Ramos (cell line): ENCODE results near the gene GYPC.

ENCODE experiments used
- in situ Hi-C: fragments of 300-500 bp; cut with MboI; formaldehyde crosslinking; loops from one replicate; pipeline ENCODE4 v1.14.3; 2022; ENCODE audit warnings: low sequenced_read_pairs; ENCODE audit not compliant: unreplicated experiment

Gene GYPC

GRCh38 chr2:126722081-126722480, 66.1 kb downstream of the GYPC start:
- in situ Hi-C loops = no loop called here

GRCh38 chr2:126722546-126722945, 66.6 kb downstream of the GYPC start:
- in situ Hi-C loops = no loop called here

- in situ Hi-C loops = no loop called here
These were observed 67.4 kb downstream of the GYPC start for GRCh38 chr2:126723281-126723815.

- in situ Hi-C loops = no loop called here
These were observed 69.6 kb downstream of the GYPC start for GRCh38 chr2:126725580-126725979.

- in situ Hi-C loops = no loop called here
These were observed 73.9 kb downstream of the GYPC start for GRCh38 chr2:126729896-126730295.

- in situ Hi-C loops = no loop called here
These were observed 74.7 kb downstream of the GYPC start for GRCh38 chr2:126730655-126731054.

- in situ Hi-C loops = no loop called here
These were observed 75.4 kb downstream of the GYPC start for GRCh38 chr2:126731353-126731752.

GRCh38 chr2:126732682-126733245, 76.8 kb downstream of the GYPC start:
- in situ Hi-C loops = no loop called here

- in situ Hi-C loops = no loop called here
These were observed 77.8 kb downstream of the GYPC start for GRCh38 chr2:126733795-126734194.

- in situ Hi-C loops = no loop called here
These were observed 80.3 kb downstream of the GYPC start for GRCh38 chr2:126736133-126736874.

- in situ Hi-C loops = no loop called here
These were observed 83.2 kb downstream of the GYPC start for GRCh38 chr2:126739141-126739540.

- in situ Hi-C loops = no loop called here
These were observed 88.7 kb downstream of the GYPC start for GRCh38 chr2:126744640-126745039.
